Measurements from ENCODE around the gene MAGEF1.

MAGEF1 gene

DNA sequence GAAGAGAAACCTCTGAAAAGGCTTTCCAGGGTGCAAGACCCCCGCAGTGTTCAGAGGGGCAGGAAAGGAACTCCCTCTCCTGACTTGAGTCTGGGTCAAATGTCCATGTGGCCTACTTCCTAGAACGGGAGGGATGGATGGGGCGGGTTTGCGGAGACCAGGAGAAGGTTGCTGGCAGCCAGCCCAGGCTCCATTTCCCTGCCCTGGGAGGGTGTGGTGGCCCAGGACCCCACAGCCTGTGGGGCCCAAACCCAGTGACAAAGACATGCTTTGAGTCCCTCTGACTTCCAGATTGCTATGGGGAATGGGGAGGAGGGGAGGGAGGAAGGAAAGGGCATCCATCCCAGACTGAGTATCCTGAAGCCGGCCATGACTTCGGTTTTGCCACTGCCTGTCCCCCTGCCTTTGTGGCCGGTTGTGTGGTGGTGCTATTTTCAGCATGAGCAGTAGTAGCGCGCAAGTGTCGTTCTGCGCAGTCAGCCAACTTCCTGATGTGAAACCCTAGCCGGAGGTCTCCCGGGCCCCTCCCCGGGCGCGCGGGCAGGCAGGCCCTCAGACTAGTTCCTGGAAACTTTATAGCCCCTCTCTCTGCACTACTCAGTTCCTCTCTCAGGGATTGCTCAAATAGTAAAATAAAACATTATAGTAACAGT lies 24.4 kb downstream of the MAGEF1 start:
- no peak for DNase-seq

DNA sequence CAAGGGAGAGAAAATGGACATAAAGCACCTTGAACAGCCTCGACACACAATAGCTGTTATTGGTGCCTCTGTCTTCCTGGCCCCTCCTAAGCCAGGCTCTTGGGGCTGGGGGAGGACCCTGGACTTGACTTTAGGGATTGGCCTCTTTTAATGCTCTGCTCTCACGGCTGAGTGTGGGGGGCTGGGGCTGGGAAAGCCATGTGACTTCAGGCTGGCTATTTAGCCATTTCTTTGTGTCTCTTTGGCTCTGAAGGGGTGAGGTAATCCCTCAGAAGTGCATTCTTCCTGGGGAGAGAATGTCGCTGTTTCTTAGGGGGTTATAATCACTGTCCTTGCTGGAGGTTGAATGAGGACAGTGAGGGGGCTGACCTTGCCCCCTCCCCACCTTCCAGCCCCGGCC lies 26.2 kb downstream of the MAGEF1 start:
- no peak for DNase-seq

DNA sequence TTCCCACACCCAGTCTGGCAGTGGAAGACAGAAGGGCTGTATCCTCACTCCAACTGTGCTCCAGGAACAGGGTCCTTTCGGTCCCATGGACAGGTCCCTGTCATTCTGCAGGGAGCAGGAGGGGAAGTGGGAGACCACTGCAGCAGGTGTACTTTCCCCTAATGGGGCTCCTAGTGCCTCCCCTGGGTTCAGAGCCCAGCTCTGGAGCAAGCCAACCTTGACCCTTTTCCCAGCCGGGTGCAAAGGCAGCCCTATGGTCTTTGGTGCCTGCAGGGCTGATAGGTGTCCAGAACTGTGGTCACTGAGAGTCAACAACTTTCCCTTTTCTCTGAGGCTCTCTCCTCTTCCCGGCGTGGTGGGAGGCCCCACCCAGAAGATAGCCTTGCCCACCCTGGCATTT lies 26.8 kb downstream of the MAGEF1 start:
- no peak for DNase-seq

DNA sequence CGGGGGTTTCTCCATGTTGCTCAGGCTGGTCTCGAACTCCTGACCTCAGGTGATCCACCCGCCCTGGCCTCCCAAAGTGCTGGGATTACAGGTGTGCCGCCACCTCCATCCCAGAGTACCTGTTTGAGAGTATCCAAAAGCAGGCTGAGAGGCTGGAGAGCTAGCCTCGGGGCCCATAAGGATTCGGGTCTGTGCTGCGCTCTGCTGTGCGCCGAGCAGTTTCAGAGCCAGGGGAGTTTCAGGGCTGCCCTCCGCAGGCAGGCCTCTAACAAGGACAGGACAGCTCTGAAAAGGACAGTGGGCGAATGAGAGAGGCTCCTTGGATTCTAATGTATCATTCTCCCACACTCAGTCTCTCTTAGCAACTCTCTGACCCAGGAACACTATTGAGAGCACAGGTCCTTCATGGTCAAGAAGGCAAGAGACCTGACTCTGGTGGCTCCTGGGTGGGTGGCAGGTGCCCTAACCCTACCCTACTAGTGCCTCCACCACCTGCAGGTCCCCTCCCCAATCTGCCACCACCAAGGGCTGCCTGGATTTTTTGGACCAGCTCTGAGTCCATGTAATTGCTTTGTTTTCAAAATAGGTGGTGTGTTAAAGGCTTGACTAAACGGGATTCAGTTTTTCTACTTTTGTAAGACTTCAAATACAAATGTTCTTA lies 27.8 kb downstream of the MAGEF1 start:
- DNase-seq = no peak

DNA sequence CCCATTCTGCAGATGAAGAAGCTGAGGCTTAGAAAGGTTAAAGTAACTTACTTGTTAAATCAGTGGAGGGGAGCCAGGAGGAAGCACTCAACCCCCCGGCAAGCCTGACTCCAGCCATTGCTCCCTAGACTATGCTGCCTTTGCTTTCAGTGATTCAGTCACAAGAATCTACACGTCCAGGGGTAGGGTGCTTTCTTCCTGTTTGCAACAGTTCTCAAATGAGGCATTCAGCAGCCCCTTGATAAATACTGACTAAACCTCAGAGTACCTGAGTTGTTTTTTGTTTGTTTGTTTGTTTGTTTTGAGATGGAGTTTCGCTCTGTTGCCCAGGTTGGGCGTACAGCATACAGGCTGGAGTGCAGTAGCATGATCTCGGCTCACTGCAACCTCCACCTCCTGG lies 28.6 kb downstream of the MAGEF1 start:
- DNase-seq = no peak

DNA sequence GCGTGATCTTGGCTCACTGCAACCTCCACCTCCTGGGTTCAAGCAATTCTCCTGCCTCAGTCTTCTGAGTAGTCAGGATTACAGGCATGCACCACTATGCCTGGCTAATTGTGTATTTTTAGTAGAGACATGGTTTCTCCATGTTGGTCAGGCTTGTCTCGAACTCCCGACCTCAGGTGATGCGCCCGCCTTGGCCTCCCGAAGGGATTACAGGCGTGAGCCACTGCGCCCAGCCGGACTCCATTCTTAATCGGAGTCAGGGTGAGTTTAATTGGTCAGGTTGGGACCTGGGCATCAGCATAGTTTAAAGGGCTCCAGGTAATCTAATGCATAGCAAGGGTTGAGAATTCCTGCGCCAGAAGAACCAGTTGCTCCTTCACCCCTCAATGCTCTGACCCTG lies 29.2 kb downstream of the MAGEF1 start:
- no peak for DNase-seq

DNA sequence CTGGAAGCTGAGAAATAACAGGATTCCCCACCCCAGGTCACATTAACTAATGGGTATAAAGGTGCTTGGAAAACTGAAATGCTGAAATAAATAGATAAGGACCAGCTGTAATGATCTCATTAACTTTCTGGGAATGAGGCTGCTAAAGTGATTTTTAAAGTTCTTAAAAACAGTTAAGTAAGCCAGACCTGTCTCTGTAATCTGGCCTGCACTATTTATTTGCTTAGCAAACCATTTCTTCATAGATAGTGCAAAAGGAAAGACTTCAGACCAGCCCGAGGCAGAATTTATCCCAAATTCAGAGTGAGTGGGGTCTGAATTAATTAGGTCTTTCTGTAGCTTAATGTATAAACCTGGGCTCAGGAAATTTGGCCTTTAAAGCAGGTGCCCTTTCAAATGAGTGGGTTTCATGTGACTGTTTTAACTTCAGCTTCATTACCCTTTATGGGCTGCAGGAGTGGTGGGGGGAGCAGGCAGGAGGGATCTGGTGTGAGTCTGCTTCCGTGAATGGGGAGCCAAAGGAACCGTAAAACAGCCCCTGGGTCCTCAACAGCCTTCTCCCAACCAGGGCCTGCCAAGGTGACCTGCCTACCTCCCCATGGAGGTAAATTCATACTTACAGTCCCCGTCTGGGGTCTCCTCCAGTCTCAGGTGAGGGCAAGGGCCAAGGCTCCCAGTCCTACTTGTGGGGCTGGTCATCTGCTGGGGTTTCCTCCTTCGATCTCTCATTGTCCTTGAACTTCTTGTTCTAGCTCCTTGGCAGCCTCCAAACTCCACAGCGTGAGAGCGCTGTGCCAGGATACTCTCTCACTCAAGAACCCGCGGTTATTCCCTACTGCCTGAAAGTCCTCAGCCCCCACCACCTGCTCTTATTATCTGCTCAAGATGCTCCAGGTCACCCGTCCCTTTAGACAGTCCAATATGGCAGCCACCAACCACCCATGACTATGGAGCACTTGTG lies 31.2 kb downstream of the MAGEF1 start:
- DNase-seq = no peak

DNA sequence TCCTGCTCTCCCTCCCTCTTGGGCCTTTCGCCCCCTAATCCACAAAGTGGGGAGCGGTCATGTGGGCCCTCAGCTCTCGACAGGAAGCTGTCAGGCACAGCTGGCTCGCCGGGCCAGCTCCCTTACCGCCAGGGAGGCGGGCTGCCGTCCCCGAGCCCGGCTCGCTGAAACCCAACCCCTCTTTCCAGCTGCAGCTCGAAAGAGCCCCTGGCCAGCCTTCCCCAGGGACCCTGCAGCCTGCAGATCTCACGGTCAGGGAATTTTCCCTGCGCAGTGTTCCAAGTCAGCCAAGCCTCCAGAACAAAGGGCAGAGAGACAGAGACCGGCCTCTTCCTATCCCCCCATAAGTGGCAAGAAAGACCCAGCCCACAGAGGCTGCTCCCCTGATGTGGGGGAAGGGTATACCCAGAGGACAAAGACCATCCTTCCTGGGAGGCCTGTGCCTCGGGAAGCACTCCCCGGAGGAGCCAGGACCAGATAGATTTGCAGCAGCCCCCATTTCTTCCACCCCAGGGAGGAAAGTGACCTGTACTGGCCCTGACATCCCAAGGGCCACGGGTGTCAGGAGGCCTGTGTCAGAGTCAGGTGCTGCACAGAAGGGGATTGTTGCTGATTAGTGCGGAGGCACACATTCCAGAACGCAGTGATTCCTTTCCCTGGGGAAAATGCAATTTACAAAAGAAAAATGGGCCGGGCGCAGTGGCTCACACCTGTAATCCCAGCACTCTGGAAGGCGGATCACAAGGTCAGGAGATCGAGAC lies 32.6 kb downstream of the MAGEF1 start:
- DNase-seq = no peak

DNA sequence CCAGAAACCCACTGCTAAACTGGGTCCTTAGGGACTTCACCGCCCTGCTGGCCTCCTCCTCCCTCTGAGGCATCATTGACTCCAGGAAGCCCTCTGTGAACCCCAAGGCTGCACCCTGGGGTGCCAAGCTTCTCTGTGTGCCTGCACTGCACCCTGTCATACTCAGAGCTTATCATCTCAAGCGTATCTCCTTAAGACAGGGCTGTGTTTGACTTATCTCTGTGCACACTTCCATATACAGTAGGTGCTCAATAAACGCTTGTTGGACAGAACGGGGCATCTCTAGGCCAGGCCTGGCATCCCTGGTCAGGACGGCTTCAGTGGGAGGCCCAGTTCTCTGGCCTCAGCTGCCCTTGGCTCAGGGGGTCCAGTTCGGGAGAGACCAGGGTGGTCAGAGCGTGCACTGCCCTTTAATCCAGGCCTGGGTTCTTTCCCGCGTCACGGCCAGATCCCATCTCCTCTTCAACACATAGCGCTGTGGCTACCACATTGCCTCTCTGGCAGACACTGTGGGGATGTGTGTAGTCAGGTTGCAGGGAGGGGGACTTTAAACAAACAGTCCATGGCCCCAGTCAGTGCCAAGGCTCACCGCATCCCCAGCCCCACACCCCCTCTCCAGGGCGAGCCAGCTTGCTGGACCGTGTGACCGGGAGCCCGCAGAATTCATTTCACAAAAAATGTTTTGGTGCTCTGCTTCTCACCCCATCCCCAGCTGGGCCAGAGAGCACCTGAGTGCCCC lies 33.4 kb downstream of the MAGEF1 start:
- no peak for DNase-seq

DNA sequence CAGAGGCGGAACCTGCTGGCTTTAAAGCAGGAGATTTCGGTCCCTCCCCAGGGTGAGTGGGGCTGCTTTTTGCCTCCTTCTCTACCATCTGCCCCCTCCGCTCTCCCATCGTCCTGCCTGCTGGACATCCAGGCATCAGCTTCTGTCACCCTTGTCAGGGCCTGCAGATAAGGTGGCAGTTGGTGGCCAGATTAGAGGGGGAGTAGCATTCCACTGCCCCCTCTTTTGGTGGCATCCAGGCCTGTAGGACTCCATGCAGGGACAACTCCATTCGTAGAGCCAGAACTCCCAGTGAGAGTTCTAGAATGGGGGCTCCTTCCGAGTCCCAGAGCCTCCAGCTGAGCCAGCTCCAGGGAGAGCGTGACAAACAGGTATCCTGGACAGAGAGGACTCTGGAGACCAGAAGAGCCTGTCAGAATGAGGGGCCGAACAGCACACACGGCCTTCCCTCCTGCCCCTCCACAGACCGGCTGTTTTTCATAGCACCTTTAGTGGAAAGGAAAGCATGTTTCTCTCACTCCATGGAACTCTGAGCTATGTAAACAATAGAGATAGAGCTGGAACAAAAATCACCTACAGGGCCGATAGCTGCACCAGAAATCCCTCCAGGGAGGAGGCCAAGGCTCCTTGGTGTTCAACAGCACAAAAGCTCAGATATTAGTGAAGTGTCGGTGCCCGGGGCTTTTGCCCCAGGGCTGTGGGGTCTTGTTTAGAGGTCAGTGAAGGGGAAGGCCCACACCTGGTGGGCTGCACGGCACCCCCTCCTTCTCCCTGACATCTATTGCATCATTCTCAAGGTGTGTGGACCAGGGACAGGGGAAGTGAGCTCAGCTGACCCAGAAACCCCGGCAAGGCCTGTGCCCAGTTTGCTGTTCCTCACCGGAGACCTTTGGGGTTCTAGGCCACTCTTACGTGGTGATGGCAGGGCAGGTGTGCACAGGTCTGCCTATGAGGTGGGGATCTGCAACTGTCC lies 34.2 kb downstream of the MAGEF1 start:
- DNase-seq = no peak

DNA sequence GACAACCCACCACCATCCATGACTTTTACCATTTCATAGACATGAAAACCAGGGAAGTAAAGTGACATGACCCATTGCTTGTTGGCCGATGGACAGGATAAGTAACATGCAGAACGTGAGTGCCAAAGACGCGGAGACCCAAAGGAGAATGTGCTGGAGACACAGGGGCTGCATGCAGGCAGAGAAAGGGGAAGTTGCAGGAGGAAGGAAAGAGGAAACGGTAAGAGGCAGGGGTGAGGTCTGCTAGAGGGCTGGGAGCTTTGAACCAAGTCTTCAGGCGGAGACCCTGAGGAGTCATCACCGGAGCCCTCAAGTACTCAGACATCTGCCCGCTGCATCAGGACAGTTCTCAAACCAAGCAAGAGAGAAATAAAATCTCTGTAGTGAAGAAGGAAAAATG lies 34.9 kb downstream of the MAGEF1 start:
- no peak for DNase-seq

DNA sequence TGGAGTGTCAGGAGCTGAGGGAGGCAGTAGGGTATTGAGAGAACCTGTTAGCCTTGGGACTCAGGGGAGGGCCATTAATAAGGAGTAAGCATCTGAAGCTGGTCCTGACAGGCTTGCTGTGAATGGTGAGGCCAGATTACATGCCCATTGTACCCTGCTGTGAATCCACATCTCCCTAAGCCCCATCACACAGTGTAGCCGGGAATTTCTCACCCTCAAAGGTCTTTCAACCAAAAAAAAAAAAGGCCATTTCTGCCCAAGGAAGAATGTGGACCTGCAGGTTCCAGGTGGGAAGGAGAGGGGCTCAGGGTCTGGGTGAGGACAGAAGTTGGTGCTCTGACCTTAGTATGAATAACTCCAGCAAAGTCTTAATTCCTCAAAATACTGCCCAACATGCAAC lies 37.2 kb downstream of the MAGEF1 start:
- DNase-seq = no peak

DNA sequence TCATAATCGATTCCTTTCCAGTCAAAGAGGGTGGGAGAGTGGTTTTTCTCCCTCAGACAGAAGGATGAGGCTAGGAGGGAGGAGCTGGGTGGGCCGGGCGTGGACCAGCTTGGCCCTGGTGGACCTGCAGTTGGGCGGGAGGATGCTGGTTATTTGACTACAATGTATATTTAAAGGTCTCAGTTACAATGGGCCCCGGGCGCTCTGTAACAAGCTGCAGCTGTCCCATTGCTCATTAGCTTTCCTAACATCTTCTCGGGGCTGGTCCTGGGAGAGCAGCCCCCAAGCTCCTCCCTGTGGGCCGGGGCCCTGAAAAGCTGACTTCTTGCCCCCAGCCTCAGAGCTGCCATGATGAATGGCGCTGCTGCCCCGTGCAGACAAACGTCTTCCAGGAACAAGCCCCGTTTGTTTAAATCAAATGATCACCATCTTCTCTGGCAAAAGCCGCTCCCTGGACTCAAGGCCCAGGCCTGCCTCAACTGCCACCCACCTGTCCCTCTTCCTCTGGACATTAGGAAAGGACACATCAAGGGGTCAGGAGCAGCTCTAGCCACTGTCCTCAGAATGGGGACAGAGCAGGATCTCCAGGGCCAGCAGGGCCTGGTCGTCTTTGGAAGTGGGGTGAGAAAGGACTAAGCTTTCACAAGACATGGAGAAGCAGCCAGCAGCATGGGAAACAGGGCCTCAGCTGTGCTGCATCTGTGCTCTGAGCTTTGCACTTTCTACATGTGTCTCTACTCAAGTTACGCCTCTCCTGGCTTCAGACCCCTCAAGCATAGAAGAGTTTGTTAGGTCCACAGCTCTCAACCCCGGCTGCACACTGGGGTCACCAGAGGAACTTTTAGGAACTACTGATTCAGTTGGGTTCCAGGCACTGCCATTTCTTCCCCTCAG lies 38.6 kb downstream of the MAGEF1 start:
- no peak for DNase-seq

DNA sequence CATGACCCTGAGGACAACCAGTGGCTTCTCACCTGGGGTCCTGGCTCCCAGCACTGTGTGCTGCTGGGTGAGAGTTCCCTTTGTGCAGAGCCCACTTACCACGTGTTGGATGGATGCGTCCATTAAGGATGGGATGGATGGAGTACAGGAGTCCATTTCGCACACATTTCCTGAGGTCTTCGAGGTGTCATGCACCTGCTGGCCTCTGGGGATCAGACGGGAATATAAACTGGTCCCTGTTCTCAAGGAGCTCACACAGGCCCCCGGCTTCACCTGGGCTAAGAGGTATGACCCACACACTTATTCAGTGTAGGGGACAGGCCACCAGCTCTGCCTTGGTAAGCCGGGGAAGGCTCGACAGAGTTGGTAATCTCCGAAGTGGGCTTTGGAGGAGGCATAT lies 39.5 kb downstream of the MAGEF1 start:
- DNase-seq = no peak

DNA sequence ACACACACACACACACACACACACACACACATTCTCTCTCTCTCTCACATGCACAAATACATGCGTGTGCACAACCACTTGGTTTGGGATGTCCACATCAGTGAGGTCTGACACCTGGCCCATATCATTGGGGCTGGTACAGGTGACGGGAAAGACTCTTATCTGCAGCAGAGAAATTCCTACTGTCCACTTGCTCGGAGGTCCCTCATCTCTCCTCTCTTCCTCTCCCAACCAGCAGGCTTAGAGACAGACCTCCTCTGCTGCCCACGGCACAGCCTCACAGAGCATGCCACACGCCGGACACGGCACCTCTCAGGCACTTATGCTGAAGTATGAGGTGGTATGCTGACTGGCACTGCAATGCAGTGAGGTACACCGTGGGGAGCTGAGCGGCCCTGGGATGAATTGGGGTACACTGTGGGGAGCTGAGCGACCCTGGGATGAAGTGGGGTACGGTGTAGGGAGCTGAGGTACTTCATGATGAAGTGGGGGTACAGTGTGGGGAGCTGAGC lies 41.7 kb downstream of the MAGEF1 start:
- no peak for DNase-seq

DNA sequence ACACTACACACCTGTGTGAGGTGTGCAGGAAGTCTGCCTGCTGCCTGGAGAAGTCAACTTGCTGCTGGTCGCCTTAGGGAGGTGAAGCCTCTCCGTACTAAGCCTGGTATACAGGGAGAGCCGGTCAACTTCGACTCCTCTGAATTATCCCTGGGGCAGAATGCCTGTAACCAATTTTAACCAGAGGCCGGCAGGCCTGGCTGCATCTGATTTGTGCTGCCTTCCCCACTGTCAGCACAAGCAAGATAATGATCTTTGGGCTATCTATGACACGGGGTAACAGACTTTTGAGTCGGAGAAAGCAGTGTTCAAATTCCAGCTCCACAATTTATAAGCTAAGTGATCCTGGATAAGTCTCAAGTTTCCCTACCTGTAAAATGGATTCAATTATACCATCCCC lies 42.3 kb downstream of the MAGEF1 start:
- no peak for DNase-seq

DNA sequence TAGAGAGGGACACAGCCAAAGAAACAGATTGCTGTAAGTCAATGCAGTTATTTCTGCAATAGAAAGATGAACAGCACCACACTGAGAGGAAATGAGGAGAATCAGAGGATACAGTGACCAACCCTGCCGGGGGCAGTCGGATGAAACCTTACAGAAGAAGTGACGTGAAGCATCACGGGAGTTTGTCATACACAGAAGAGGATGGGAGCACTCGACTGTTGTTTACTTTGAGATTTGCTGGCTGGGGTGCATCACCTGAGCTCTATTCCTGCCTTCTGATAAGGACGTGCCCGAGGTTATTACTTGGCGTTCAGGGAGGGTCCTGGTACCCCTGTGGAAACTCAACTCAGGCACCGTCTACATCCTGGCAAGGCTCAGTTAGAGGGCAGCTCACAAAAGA lies 45.4 kb downstream of the MAGEF1 start:
- DNase-seq = no peak

DNA sequence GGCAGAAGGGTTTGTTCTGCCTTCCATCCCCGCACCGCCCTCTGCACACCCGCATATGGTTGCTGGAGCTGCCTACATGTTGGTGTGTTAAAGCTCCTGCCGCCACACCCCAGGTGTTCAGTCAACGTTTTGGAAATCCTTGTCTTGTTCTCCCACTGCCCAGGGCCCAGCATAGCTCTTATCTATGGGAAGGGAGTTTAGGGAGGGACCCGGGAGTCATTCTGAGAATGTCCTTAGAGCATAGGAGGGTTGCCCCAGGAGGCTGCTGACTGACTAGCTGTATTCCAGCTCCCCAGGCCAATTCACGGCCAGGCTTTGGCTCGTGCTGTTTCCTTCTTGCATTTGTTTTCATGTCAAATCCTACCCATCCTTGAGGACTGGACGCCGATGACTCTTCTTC lies 46.8 kb downstream of the MAGEF1 start:
- no peak for DNase-seq

DNA sequence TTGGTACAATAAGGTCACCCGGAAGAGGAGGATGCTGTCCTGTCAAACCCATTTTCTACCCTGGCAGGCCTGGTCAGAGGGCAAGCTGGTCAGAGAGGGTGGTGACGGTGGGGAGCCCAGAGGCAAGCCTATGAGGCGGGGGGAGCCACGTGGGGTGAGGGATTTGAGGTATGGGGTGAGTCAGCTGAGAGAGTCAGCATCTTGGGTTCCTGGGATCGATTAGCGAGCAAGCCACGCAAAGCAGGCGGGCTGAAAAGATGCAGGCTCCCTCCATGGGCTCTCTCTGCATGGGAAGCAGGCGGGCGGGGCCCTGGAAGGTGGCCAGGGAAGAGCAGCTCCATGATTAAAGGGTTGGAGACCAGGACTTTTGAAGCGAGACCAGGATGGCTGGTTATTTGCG lies 48.1 kb downstream of the MAGEF1 start:
- no peak for DNase-seq

DNA sequence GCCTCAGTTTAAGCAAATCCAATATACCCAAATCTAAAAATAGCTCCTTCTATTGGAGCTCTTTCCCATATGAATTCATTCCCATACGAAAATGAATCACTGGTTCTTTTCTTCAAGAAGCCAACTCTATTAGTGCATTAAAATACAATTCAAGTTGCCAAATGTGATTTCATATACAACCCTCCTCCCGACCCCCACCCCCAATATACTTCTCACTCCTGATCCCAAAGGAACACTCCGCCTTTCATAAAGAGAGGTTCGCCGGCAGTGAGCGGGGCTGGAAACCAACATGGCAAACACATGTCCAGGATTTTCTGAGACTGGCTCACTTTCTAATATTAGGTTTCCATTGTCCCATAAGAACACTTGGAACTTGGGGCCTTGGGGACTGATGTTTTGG lies 48.5 kb downstream of the MAGEF1 start:
- no peak for DNase-seq

Measured in stimulated activated naive CD4-positive, alpha-beta T cell (primary cell).